Upper lobe of left lung (tissue), 4 donors: ENCODE data around the gene SMLR1.

Experiments
- EP300 ChIP-seq, 4 donors: sonication (generic); formaldehyde crosslinking; IDR thresholded peaks; one replicate each; pipeline ENCODE4 v1.5.1; 2017; ENCODE audit warnings: antibody characterized with exemption in 4 of 4, control low read depth in 2 of 4
- POLR2A ChIP-seq, 4 donors: fragments of 450-650 bp; IDR thresholded peaks; one replicate each; pipeline ENCODE4 v1.5.1; 2016 to 2017; ENCODE audit warnings: antibody characterized with exemption in 4 of 4, mild to moderate bottlenecking in 2 of 4
- POLR2AphosphoS5 ChIP-seq, 2 donors: sonication (generic); formaldehyde crosslinking; IDR thresholded peaks; one replicate each; pipeline ENCODE4 v1.5.1; 2017; ENCODE audit warnings: antibody characterized with exemption in 2 of 2
- TF ChIP-seq, protein P1 (sequence below), 6 experiments: fragments of 450-650 bp in 4 of 6; fragments of 200-600 bp in 2 of 6; sonication (generic) in 2 of 6; IDR thresholded peaks; one replicate each; pipeline ENCODE4 v1.5.1; 2016 to 2019; ENCODE audit warnings: antibody characterized with exemption in 6 of 6

GRCh38 chr6:130827247-130828149, at the start of gene SMLR1:
- TF ChIP-seq, protein P1, sequence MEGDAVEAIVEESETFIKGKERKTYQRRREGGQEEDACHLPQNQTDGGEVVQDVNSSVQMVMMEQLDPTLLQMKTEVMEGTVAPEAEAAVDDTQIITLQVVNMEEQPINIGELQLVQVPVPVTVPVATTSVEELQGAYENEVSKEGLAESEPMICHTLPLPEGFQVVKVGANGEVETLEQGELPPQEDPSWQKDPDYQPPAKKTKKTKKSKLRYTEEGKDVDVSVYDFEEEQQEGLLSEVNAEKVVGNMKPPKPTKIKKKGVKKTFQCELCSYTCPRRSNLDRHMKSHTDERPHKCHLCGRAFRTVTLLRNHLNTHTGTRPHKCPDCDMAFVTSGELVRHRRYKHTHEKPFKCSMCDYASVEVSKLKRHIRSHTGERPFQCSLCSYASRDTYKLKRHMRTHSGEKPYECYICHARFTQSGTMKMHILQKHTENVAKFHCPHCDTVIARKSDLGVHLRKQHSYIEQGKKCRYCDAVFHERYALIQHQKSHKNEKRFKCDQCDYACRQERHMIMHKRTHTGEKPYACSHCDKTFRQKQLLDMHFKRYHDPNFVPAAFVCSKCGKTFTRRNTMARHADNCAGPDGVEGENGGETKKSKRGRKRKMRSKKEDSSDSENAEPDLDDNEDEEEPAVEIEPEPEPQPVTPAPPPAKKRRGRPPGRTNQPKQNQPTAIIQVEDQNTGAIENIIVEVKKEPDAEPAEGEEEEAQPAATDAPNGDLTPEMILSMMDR (IDR thresholded peaks at IDR 0.05): no peak
- TF ChIP-seq POLR2A (IDR thresholded peaks at IDR 0.05) (no peak), POLR2AphosphoS5 (IDR thresholded peaks at IDR 0.05) (no peak), EP300 (IDR thresholded peaks at IDR 0.05) (no peak)
